ENCODE measurements around the gene SIK2. TPM values are rescaled to one million over a fixed set of nuclear protein-coding genes. Genes with fewer than 3 reads are reported as not detected.

SIK2 gene
- total RNA-seq, 1 experiment from 2014 or later = 13.0 TPM

DNA sequence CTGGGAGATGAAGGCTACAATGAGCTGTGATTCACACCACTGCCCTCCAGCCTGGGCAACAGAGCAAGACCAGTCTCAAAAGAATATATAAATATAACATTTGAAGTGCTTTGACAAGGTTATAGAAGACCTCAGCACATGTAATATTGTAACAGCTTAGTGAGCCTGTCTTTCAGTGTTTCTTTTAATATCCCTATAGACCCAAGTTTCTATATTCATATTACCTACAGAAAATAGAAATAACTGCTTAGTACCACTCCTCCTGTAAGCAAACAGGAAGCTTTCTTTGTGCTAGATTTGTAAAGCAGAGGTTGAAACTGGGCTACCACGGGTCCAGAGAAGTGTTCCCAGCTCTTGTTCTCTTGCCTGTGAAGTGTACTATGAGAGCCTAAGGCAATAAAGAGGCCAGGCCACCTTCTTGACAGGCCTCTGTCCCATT is 95.7 kb downstream of the SIK2 start:
- H4K20me1 ChIP-seq (ENCODE audit: insufficient read depth) = no peaks in the 10 kb centered on the region
- no peaks in the 10 kb centered on the region for H3K79me2 ChIP-seq (ENCODE audit: insufficient read depth, low read length)
- intact Hi-C loops (cut with micrococcal nuclease) = no loop called here
- CTCF ChIA-PET = no interaction called here
- H3K27ac ChIP-seq (ENCODE audit: low read depth, low read length) = no peak overlapping the region
- H3K9ac ChIP-seq (ENCODE audit: low read length) = no peak overlapping the region
- no peaks in the 10 kb centered on the region for H3K36me3 ChIP-seq (ENCODE audit: control insufficient read depth in 1 of 2, insufficient read depth in 2 of 2, low read length in 2 of 2)
- no peaks in the 10 kb centered on the region for H3K4me1 ChIP-seq (ENCODE audit: control insufficient read depth in 1 of 2, insufficient read depth in 2 of 2, low read length in 2 of 2)
- no peak overlapping the region for H2AFZ ChIP-seq (ENCODE audit: low read depth, low read length, poor library complexity, severe bottlenecking)
- no peak for ATAC-seq
- TF ChIP-seq CEBPB (IDR thresholded peaks at IDR 0.05; ENCODE audit: low read depth) (no peak), ELF1 (IDR thresholded peaks at IDR 0.05; ENCODE audit: borderline replicate concordance, low read depth) (no peak), FOSL1 (IDR thresholded peaks at IDR 0.05; ENCODE audit: low read depth) (no peak), ZNF274 (IDR thresholded peaks at IDR 0.05; ENCODE audit: low read depth, low read length) (no peak), YY1 (IDR thresholded peaks at IDR 0.05; ENCODE audit: extremely low read depth, insufficient replicate concordance, low read depth, low read length) (no peak), SRF (IDR thresholded peaks at IDR 0.05; ENCODE audit: low read depth) (no peak), SIN3A (IDR thresholded peaks at IDR 0.05; ENCODE audit: low read depth) (no peak), POLR2A (IDR thresholded peaks at IDR 0.05; ENCODE audit: borderline replicate concordance, extremely low read depth, insufficient read depth, insufficient read length) (no peak), POLR2AphosphoS5 (IDR thresholded peaks at IDR 0.05; ENCODE audit: low read depth, low read length) (no peak), TCF7L2 (IDR thresholded peaks at IDR 0.05; ENCODE audit: borderline replicate concordance, extremely low read depth, insufficient read depth, insufficient read length) (no peak), ZFX (IDR thresholded peaks at IDR 0.05) (no peak), JUND (IDR thresholded peaks at IDR 0.05) (no peak), CBX3 (IDR thresholded peaks at IDR 0.05; ENCODE audit: low read depth) (no peak)
- TF ChIP-seq, protein P1, sequence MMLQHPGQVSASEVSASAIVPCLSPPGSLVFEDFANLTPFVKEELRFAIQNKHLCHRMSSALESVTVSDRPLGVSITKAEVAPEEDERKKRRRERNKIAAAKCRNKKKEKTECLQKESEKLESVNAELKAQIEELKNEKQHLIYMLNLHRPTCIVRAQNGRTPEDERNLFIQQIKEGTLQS (IDR thresholded peaks at IDR 0.05) = no peak
- TF ChIP-seq, protein P2, sequence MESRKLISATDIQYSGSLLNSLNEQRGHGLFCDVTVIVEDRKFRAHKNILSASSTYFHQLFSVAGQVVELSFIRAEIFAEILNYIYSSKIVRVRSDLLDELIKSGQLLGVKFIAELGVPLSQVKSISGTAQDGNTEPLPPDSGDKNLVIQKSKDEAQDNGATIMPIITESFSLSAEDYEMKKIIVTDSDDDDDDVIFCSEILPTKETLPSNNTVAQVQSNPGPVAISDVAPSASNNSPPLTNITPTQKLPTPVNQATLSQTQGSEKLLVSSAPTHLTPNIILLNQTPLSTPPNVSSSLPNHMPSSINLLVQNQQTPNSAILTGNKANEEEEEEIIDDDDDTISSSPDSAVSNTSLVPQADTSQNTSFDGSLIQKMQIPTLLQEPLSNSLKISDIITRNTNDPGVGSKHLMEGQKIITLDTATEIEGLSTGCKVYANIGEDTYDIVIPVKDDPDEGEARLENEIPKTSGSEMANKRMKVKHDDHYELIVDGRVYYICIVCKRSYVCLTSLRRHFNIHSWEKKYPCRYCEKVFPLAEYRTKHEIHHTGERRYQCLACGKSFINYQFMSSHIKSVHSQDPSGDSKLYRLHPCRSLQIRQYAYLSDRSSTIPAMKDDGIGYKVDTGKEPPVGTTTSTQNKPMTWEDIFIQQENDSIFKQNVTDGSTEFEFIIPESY (IDR thresholded peaks at IDR 0.05; ENCODE audit: extremely low read depth, insufficient replicate concordance, low read length) = no peak
- TF ChIP-seq, protein P3, sequence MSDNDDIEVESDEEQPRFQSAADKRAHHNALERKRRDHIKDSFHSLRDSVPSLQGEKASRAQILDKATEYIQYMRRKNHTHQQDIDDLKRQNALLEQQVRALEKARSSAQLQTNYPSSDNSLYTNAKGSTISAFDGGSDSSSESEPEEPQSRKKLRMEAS (IDR thresholded peaks at IDR 0.05) = no peak
- no peaks in the 10 kb centered on the region for H3K9me3 ChIP-seq (ENCODE audit: control insufficient read depth in 1 of 2, insufficient read depth in 1 of 2, low read depth in 1 of 2, low read length in 2 of 2)
- BruUV-seq (replicated peaks) = no TSS peak
- H3K9me2 ChIP-seq (ENCODE audit: insufficient read depth) = no peaks in the 10 kb centered on the region
- RAD21 ChIA-PET (ENCODE audit: low non-redundant PET in 1 of 2, low total read pairs in 2 of 2, uncharacterized antibody in 2 of 2, unreplicated experiment in 2 of 2) = no interaction called here
- no peak for DNase-seq (ENCODE audit: low read depth, low spot score)
- POLR2A ChIA-PET = no interaction called here
- no peak overlapping the region for H3K4me2 ChIP-seq (ENCODE audit: low read length)
- H3K27me3 ChIP-seq (ENCODE audit: insufficient read depth, low read length) = no peaks in the 10 kb centered on the region
- no peak overlapping the region for H3K4me3 ChIP-seq (replicated peaks in 1 of 2; ENCODE audit: low read depth in 1 of 2, low read length in 2 of 2)

Data from HCT116 (cell line).